ENCODE data around the gene DNMBP. TPM values are rescaled to one million over a fixed set of nuclear protein-coding genes. Genes with fewer than 3 reads are reported as not detected.
A peak's percentile ranks its signal among the peaks of the same experiment; 100 is the strongest.

Gene DNMBP
- total RNA-seq, 1 donor from 2014 or later: 11.7 TPM

GRCh38 chr10:99982728-99983127, 27.0 kb downstream of the DNMBP start:
- Mint-ChIP-seq H3K9me3 (ENCODE audit: low read depth) (no peaks in the 10 kb centered on the region), H3K27ac (ENCODE audit: unreplicated experiment) (peak overlapping the region; percentile 96), H3K36me3 (ENCODE audit: low read depth) (peaks cover 2% of the 10 kb centered on the region), H3K4me3 (ENCODE audit: unreplicated experiment) (no peak overlapping the region), H3K27me3 (ENCODE audit: low read depth) (no peaks in the 10 kb centered on the region), H3K4me1 (ENCODE audit: low read depth) (peaks cover 51% of the 10 kb centered on the region)
- TF ChIP-seq CTCF (IDR thresholded peaks at IDR 0.05): no peak
- DNase-seq (ENCODE audit: low spot score): no peak

GRCh38 chr10:99981581-99982199, 28.1 kb downstream of the DNMBP start:
- Mint-ChIP-seq H3K4me1 (ENCODE audit: low read depth) (peaks cover 61% of the 10 kb centered on the region), H3K9me3 (ENCODE audit: low read depth) (no peaks in the 10 kb centered on the region), H3K27ac (ENCODE audit: unreplicated experiment) (peak overlapping the region; percentile 28), H3K36me3 (ENCODE audit: low read depth) (peaks cover 2% of the 10 kb centered on the region), H3K27me3 (ENCODE audit: low read depth) (no peaks in the 10 kb centered on the region), H3K4me3 (ENCODE audit: unreplicated experiment) (no peak overlapping the region)
- TF ChIP-seq CTCF (IDR thresholded peaks at IDR 0.05): no peak
- DNase-seq (ENCODE audit: low spot score): no peak

GRCh38 chr10:99979066-99979685, 30.6 kb downstream of the DNMBP start:
- Mint-ChIP-seq H3K27ac (ENCODE audit: unreplicated experiment) (no peak overlapping the region), H3K27me3 (ENCODE audit: low read depth) (no peaks in the 10 kb centered on the region), H3K4me3 (ENCODE audit: unreplicated experiment) (no peak overlapping the region), H3K36me3 (ENCODE audit: low read depth) (peaks cover 2% of the 10 kb centered on the region), H3K4me1 (ENCODE audit: low read depth) (peaks cover 63% of the 10 kb centered on the region), H3K9me3 (ENCODE audit: low read depth) (no peaks in the 10 kb centered on the region)
- DNase-seq (ENCODE audit: low spot score): no peak
- no peak for TF ChIP-seq CTCF (IDR thresholded peaks at IDR 0.05)

GRCh38 chr10:99977916-99978315, 31.8 kb downstream of the DNMBP start:
- Mint-ChIP-seq H3K4me3 (ENCODE audit: unreplicated experiment) (no peak overlapping the region), H3K27me3 (ENCODE audit: low read depth) (no peaks in the 10 kb centered on the region), H3K27ac (ENCODE audit: unreplicated experiment) (peak overlapping the region; percentile 75), H3K36me3 (ENCODE audit: low read depth) (peaks cover 2% of the 10 kb centered on the region), H3K4me1 (ENCODE audit: low read depth) (peaks cover 55% of the 10 kb centered on the region), H3K9me3 (ENCODE audit: low read depth) (no peaks in the 10 kb centered on the region)
- DNase-seq (ENCODE audit: low spot score): no peak
- TF ChIP-seq CTCF (IDR thresholded peaks at IDR 0.05): no peak

GRCh38 chr10:99976886-99977665, 32.7 kb downstream of the DNMBP start:
- no peak for DNase-seq (ENCODE audit: low spot score)
- Mint-ChIP-seq H3K4me3 (ENCODE audit: unreplicated experiment) (peak overlapping the region; percentile 55), H3K27ac (ENCODE audit: unreplicated experiment) (peak overlapping the region; percentile 98), H3K36me3 (ENCODE audit: low read depth) (peaks cover 2% of the 10 kb centered on the region), H3K4me1 (ENCODE audit: low read depth) (peaks cover 53% of the 10 kb centered on the region), H3K27me3 (ENCODE audit: low read depth) (no peaks in the 10 kb centered on the region), H3K9me3 (ENCODE audit: low read depth) (no peaks in the 10 kb centered on the region)
- TF ChIP-seq CTCF (IDR thresholded peaks at IDR 0.05): no peak

All from chondrocyte (in vitro differentiated cells).